Liver (tissue), 3 donors: ENCODE results near the gene SENP7.

Experiments used
- ATF3 ChIP-seq: IDR thresholded peaks from 2 replicates; pipeline ENCODE4 v1.6.1; 2016; ENCODE audit warnings: antibody characterized with exemption
- EGR1 ChIP-seq, 2 donors: IDR thresholded peaks; 2 replicates each; pipeline ENCODE4 v1.6.1; 2016 to 2018; ENCODE audit warnings: antibody characterized with exemption in 2 of 2, low read depth in 2 of 2
- GABPA ChIP-seq, 2 donors: IDR thresholded peaks in 1 of 2; conservative IDR thresholded peaks in 1 of 2; 2 replicates each; pipeline ENCODE4 v1.6.1; 2016; ENCODE audit warnings: antibody characterized with exemption in 2 of 2, mild to moderate bottlenecking in 1 of 2, moderate library complexity in 1 of 2
- HNF4A ChIP-seq, 2 donors: conservative IDR thresholded peaks; 2 replicates each; pipeline ENCODE4 v1.6.1; 2016; ENCODE audit warnings: antibody characterized with exemption in 2 of 2, mild to moderate bottlenecking in 2 of 2
- JUND ChIP-seq, 2 donors: IDR thresholded peaks; 2 replicates each; pipeline ENCODE4 v1.6.1; 2016; ENCODE audit warnings: antibody characterized with exemption in 2 of 2
- RAD21 ChIP-seq, 2 donors: IDR thresholded peaks; 2 replicates each; pipeline ENCODE4 v1.6.1; 2016; ENCODE audit warnings: antibody characterized with exemption in 2 of 2, mild to moderate bottlenecking in 2 of 2
- RXRA ChIP-seq, 2 donors: IDR thresholded peaks; 2 replicates each; pipeline ENCODE4 v1.6.1; 2017 to 2018; ENCODE audit warnings: antibody characterized with exemption in 2 of 2, mild to moderate bottlenecking in 1 of 2
- SP1 ChIP-seq: IDR thresholded peaks from 2 replicates; pipeline ENCODE4 v1.6.1; 2018; ENCODE audit warnings: antibody characterized with exemption, mild to moderate bottlenecking
- TAF1 ChIP-seq: conservative IDR thresholded peaks from 2 replicates; pipeline ENCODE4 v1.6.1; 2016; ENCODE audit warnings: antibody characterized with exemption, mild to moderate bottlenecking
- YY1 ChIP-seq: IDR thresholded peaks from 2 replicates; pipeline ENCODE4 v1.6.1; 2016; ENCODE audit warnings: antibody characterized with exemption, mild to moderate bottlenecking
- TF ChIP-seq, protein P1 (sequence below): fragments of 150-350 bp; IDR thresholded peaks from 2 replicates; pipeline ENCODE4 v1.5.1; 2017; ENCODE audit warnings: improper control_type of control experiment, low read depth, low read length; ENCODE audit not compliant: missing input control
- TF ChIP-seq, protein P2 (sequence below): IDR thresholded peaks from 2 replicates; pipeline ENCODE4 v1.6.1; 2016; ENCODE audit warnings: antibody characterized with exemption
- TF ChIP-seq, protein P3 (sequence below): IDR thresholded peaks from 2 replicates; pipeline ENCODE4 v1.6.1; 2016; ENCODE audit warnings: antibody characterized with exemption, mild to moderate bottlenecking
- donor health status: healthy.
- donor health status: healthy.

- TF ChIP-seq, protein P1, sequence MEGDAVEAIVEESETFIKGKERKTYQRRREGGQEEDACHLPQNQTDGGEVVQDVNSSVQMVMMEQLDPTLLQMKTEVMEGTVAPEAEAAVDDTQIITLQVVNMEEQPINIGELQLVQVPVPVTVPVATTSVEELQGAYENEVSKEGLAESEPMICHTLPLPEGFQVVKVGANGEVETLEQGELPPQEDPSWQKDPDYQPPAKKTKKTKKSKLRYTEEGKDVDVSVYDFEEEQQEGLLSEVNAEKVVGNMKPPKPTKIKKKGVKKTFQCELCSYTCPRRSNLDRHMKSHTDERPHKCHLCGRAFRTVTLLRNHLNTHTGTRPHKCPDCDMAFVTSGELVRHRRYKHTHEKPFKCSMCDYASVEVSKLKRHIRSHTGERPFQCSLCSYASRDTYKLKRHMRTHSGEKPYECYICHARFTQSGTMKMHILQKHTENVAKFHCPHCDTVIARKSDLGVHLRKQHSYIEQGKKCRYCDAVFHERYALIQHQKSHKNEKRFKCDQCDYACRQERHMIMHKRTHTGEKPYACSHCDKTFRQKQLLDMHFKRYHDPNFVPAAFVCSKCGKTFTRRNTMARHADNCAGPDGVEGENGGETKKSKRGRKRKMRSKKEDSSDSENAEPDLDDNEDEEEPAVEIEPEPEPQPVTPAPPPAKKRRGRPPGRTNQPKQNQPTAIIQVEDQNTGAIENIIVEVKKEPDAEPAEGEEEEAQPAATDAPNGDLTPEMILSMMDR, result no peak
- TF ChIP-seq RXRA (IDR thresholded peaks at IDR 0.05), result no peak
- TF ChIP-seq, protein P2, sequence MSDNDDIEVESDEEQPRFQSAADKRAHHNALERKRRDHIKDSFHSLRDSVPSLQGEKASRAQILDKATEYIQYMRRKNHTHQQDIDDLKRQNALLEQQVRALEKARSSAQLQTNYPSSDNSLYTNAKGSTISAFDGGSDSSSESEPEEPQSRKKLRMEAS, result no peak
- no peak for TF ChIP-seq JUND (IDR thresholded peaks at IDR 0.05)
- no peak for TF ChIP-seq TAF1
- TF ChIP-seq, protein P3, sequence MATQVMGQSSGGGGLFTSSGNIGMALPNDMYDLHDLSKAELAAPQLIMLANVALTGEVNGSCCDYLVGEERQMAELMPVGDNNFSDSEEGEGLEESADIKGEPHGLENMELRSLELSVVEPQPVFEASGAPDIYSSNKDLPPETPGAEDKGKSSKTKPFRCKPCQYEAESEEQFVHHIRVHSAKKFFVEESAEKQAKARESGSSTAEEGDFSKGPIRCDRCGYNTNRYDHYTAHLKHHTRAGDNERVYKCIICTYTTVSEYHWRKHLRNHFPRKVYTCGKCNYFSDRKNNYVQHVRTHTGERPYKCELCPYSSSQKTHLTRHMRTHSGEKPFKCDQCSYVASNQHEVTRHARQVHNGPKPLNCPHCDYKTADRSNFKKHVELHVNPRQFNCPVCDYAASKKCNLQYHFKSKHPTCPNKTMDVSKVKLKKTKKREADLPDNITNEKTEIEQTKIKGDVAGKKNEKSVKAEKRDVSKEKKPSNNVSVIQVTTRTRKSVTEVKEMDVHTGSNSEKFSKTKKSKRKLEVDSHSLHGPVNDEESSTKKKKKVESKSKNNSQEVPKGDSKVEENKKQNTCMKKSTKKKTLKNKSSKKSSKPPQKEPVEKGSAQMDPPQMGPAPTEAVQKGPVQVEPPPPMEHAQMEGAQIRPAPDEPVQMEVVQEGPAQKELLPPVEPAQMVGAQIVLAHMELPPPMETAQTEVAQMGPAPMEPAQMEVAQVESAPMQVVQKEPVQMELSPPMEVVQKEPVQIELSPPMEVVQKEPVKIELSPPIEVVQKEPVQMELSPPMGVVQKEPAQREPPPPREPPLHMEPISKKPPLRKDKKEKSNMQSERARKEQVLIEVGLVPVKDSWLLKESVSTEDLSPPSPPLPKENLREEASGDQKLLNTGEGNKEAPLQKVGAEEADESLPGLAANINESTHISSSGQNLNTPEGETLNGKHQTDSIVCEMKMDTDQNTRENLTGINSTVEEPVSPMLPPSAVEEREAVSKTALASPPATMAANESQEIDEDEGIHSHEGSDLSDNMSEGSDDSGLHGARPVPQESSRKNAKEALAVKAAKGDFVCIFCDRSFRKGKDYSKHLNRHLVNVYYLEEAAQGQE, result no peak
- TF ChIP-seq GABPA (IDR thresholded peaks at IDR 0.05 in 1 of 2, conservative IDR thresholded peaks at IDR 0.05 in 1 of 2), result no peak
- no peak for TF ChIP-seq HNF4A (conservative IDR thresholded peaks at IDR 0.05)
- TF ChIP-seq RAD21 (IDR thresholded peaks at IDR 0.05), result no peak
- TF ChIP-seq ATF3, result no peak
- TF ChIP-seq EGR1 (IDR thresholded peaks at IDR 0.05; ENCODE audit: low read depth in 2 of 2), result no peak
- TF ChIP-seq YY1, result no peak
- no peak for TF ChIP-seq SP1
Measured at GRCh38 chr3:101500208-101500607, 12.8 kb downstream of the SENP7 start.
